ENCODE measurements around the gene KCNMB2.

DNA sequence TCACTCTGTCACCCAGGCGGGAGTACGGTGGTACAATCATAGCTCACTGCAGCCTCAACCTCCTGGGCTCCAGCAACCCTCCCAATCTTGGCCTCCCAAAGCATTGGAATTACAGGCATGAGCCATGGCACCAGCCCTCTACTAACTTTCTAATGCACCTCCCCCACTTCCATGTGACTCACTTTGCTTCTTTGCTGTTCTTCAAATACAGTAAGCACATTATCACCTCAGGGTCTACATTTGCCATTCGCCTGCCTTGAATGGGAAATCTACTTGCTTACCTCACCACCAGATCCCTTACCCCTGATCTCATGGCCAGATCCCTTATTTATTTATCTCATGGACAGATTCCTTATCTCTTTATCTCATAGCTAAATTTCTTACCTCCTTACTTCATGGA, 235.3 kb downstream of the KCNMB2 start:
- TF ChIP-seq, protein P1, sequence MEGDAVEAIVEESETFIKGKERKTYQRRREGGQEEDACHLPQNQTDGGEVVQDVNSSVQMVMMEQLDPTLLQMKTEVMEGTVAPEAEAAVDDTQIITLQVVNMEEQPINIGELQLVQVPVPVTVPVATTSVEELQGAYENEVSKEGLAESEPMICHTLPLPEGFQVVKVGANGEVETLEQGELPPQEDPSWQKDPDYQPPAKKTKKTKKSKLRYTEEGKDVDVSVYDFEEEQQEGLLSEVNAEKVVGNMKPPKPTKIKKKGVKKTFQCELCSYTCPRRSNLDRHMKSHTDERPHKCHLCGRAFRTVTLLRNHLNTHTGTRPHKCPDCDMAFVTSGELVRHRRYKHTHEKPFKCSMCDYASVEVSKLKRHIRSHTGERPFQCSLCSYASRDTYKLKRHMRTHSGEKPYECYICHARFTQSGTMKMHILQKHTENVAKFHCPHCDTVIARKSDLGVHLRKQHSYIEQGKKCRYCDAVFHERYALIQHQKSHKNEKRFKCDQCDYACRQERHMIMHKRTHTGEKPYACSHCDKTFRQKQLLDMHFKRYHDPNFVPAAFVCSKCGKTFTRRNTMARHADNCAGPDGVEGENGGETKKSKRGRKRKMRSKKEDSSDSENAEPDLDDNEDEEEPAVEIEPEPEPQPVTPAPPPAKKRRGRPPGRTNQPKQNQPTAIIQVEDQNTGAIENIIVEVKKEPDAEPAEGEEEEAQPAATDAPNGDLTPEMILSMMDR (IDR thresholded peaks at IDR 0.05) = no peak
- TF ChIP-seq POLR2AphosphoS5 (IDR thresholded peaks at IDR 0.05) (no peak), POLR2A (IDR thresholded peaks at IDR 0.05) (no peak)

Measured in stomach (tissue), 4 donors.